Uterus (tissue), 2 donors: ENCODE results near the gene CASTOR1.

Experiments
- POLR2A ChIP-seq, 2 donors: fragments of 450-650 bp; IDR thresholded peaks; one replicate each; pipeline ENCODE4 v1.6.1; 2016; ENCODE audit warnings: antibody characterized with exemption in 2 of 2, mild to moderate bottlenecking in 1 of 2, moderate library complexity in 1 of 2
- TF ChIP-seq, protein P1 (sequence below), 4 experiments: fragments of 200-600 bp in 2 of 4; fragments of 450-650 bp in 2 of 4; sonication (generic) in 2 of 4; IDR thresholded peaks; one replicate each; pipeline ENCODE4 v1.5.1; 2016 to 2019; ENCODE audit warnings: antibody characterized with exemption in 4 of 4, mild to moderate bottlenecking in 2 of 4, moderate library complexity in 1 of 4

DNA sequence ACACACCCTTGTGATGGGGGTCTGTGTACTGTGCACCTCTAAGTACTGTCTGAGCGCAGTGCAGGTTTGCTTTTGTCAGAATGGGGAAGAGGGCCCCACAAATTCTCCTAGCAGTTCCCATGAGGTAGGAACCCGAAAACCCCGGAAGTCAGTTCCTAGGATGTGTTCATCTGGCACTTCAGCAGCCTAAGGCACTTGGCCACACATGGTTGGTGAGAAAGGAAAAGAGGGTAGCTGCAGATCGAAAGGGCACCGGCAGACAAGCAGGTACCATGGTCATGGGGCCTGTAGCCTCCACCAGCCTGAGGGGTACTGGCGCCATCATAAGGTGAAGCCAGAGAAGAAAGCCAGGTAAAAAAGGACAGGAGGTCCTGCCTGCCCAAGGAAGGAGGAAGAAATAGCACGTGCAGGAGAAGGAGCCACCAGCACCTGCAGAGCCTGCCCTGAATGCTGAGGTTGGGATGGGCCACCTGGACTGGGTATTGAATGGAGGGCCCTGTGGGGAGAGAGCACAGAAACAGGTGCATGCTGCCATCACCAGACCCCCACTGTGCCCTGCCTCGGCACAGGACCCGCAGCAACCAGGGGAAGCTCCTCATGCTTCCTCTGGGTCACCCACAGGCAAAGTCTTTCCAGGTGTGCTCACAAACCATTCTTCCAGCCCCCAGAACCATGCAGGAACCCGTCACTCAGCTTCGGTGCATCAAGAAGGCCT is 8.1 kb upstream of the CASTOR1 start:
- TF ChIP-seq, protein P1, sequence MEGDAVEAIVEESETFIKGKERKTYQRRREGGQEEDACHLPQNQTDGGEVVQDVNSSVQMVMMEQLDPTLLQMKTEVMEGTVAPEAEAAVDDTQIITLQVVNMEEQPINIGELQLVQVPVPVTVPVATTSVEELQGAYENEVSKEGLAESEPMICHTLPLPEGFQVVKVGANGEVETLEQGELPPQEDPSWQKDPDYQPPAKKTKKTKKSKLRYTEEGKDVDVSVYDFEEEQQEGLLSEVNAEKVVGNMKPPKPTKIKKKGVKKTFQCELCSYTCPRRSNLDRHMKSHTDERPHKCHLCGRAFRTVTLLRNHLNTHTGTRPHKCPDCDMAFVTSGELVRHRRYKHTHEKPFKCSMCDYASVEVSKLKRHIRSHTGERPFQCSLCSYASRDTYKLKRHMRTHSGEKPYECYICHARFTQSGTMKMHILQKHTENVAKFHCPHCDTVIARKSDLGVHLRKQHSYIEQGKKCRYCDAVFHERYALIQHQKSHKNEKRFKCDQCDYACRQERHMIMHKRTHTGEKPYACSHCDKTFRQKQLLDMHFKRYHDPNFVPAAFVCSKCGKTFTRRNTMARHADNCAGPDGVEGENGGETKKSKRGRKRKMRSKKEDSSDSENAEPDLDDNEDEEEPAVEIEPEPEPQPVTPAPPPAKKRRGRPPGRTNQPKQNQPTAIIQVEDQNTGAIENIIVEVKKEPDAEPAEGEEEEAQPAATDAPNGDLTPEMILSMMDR (IDR thresholded peaks at IDR 0.05) = no peak
- no peak for TF ChIP-seq POLR2A (IDR thresholded peaks at IDR 0.05)
